Neuronal stem cell (in vitro differentiated cells): Measurements from ENCODE around the gene LGALS3BP.

Experiments used
- DNase-seq: peaks from one replicate; pipeline ENCODE4 v3.0.0-alpha.2; 2013; ENCODE audit warnings: low spot score
- H2AFZ ChIP-seq: one replicate; pipeline ENCODE4 v1.6.1; 2013; ENCODE audit warnings: mild to moderate bottlenecking, low read length, inconsistent platforms
- H2AK5ac ChIP-seq: 2 replicates; pipeline ENCODE4 v1.6.1; 2013; ENCODE audit warnings: low read depth, mild to moderate bottlenecking, inconsistent platforms, low read length, moderate library complexity, mixed read lengths
- H2BK120ac ChIP-seq: 2 replicates; pipeline ENCODE4 v1.6.1; 2013; ENCODE audit warnings: low read depth, mild to moderate bottlenecking, inconsistent platforms, low read length, moderate library complexity, mixed read lengths
- H2BK12ac ChIP-seq: one replicate; pipeline ENCODE4 v1.6.1; 2013; ENCODE audit warnings: low read length, inconsistent platforms
- H2BK15ac ChIP-seq: 2 replicates; pipeline ENCODE4 v1.6.1; 2013; ENCODE audit warnings: mild to moderate bottlenecking, low read length, inconsistent platforms, mixed read lengths
- H2BK5ac ChIP-seq: one replicate; pipeline ENCODE4 v1.6.1; 2013; ENCODE audit warnings: inconsistent platforms, mild to moderate bottlenecking, low read length, moderate library complexity
- H3K14ac ChIP-seq: one replicate; pipeline ENCODE4 v1.6.1; 2013; ENCODE audit warnings: low read length, inconsistent platforms
- H3K18ac ChIP-seq: 2 replicates; pipeline ENCODE4 v1.6.1; 2013; ENCODE audit warnings: low read length, inconsistent platforms
- H3K23ac ChIP-seq: 2 replicates; pipeline ENCODE4 v1.6.1; 2013; ENCODE audit warnings: low read depth, mild to moderate bottlenecking, mixed read lengths, low read length, inconsistent platforms; ENCODE audit not compliant: poor library complexity
- H3K27ac ChIP-seq: replicated peaks from 3 replicates; pipeline ENCODE4 v1.5.1; 2013; ENCODE audit warnings: low read length, inconsistent platforms
- H3K27me3 ChIP-seq, 3 experiments: 2 replicates each; pipeline ENCODE4 v1.6.1; 2013; ENCODE audit warnings: low read length in 3 of 3, mild to moderate bottlenecking in 2 of 3, inconsistent platforms in 1 of 3, low read depth in 1 of 3, mixed read lengths in 1 of 3, moderate library complexity in 1 of 3; ENCODE audit not compliant: control insufficient read depth in 3 of 3, insufficient read depth in 3 of 3
- H3K36me3 ChIP-seq, 2 donors: replicated peaks in 1 of 2; 2 replicates each; pipeline ENCODE4 v1.6.1; 2013; ENCODE audit warnings: low read length in 2 of 2; ENCODE audit not compliant: control insufficient read depth in 2 of 2, insufficient read depth in 2 of 2
- H3K4ac ChIP-seq: 2 replicates; pipeline ENCODE4 v1.6.1; 2013; ENCODE audit warnings: inconsistent platforms, mild to moderate bottlenecking, low read length, moderate library complexity
- H3K4me1 ChIP-seq, 2 donors: 1 replicate in 1 of 2; 2 replicates in 1 of 2; pipeline ENCODE4 v1.6.1; 2013; ENCODE audit warnings: low read length in 2 of 2, low read depth in 1 of 2; ENCODE audit not compliant: control insufficient read depth in 2 of 2, insufficient read depth in 1 of 2
- H3K4me2 ChIP-seq: one replicate; pipeline ENCODE4 v1.6.1; 2013; ENCODE audit warnings: mild to moderate bottlenecking, low read length, inconsistent platforms; ENCODE audit not compliant: insufficient read depth, poor library complexity, severe bottlenecking
- H3K4me3 ChIP-seq, 2 donors: 2 replicates each; pipeline ENCODE4 v1.5.1; 2013; ENCODE audit warnings: low read length in 2 of 2, mild to moderate bottlenecking in 2 of 2, inconsistent platforms in 1 of 2, moderate library complexity in 1 of 2
- H3K79me1 ChIP-seq: one replicate; pipeline ENCODE4 v1.6.1; 2013; ENCODE audit warnings: low read depth, mild to moderate bottlenecking, inconsistent platforms, low read length, moderate library complexity
- H3K9ac ChIP-seq: one replicate; pipeline ENCODE4 v1.6.1; 2013; ENCODE audit warnings: mild to moderate bottlenecking, low read depth, low read length, inconsistent platforms; ENCODE audit not compliant: poor library complexity
- H3K9me3 ChIP-seq, 2 donors: replicated peaks in 1 of 2; 2 replicates each; pipeline versions ENCODE3 to v1.6.1; 2013; ENCODE audit warnings: low read length in 2 of 2, mild to moderate bottlenecking in 2 of 2, inconsistent platforms in 1 of 2, low read depth in 1 of 2, mixed read lengths in 1 of 2, moderate library complexity in 1 of 2; ENCODE audit not compliant: control insufficient read depth in 2 of 2, insufficient read depth in 1 of 2
- H4K8ac ChIP-seq: one replicate; pipeline ENCODE4 v1.6.1; 2013; ENCODE audit warnings: low read depth, mild to moderate bottlenecking, inconsistent platforms, low read length, moderate library complexity
- H4K91ac ChIP-seq: one replicate; pipeline ENCODE4 v1.6.1; 2013; ENCODE audit warnings: low read length, low read depth, mild to moderate bottlenecking, inconsistent platforms; ENCODE audit not compliant: poor library complexity
- WGBS, 2 donors: extraction: QIAGEN DNeasy Blood & Tissue Kit; methylation state at CpG; one replicate each; pipeline ENCODE4 v1.1.7; 2013; ENCODE audit warnings: missing lambda C conversion rate in 2 of 2, mixed read lengths in 1 of 2; ENCODE audit not compliant: insufficient read length in 2 of 2, insufficient replicate concordance in 1 of 2; ENCODE audit errors: extremely low coverage in 2 of 2; 5-methylcytosine and 5-hydroxymethylcytosine counted together

LGALS3BP gene

GRCh38 chr17:79008666-79009387 lies 29.1 kb upstream of the LGALS3BP start:
- no peak overlapping the region for H2BK5ac ChIP-seq
- H3K36me3 ChIP-seq, result peaks cover 2 to 15% of the 10 kb centered on the region in 2 donors
- H2BK15ac ChIP-seq, result no peak overlapping the region
- peak overlapping the region; percentile 70 for H3K4me2 ChIP-seq
- no peak for DNase-seq
- H3K14ac ChIP-seq, result peak overlapping the region; percentile 90
- H3K4me1 ChIP-seq, result peaks cover 10 to 13% of the 10 kb centered on the region in 2 donors
- peaks cover 12% of the 10 kb centered on the region for H3K79me1 ChIP-seq
- H3K4me3 ChIP-seq, result peak overlapping the region; percentile 92 to 100
- no peak overlapping the region for H2BK12ac ChIP-seq
- no peak overlapping the region for H2BK120ac ChIP-seq
- H3K4ac ChIP-seq, result no peak overlapping the region
- WGBS, 2 donors, result no CpG with 5 or more reads among the region's 7 CpGs
- peak overlapping the region; percentile 92 for H2AFZ ChIP-seq
- peak overlapping the region; percentile 88 for H3K18ac ChIP-seq
- H4K8ac ChIP-seq, result peak overlapping the region; percentile 52
- peak overlapping the region; percentile 62 for H2AK5ac ChIP-seq
- peaks cover 5 to 11% of the 10 kb centered on the region in 2 donors for H3K9me3 ChIP-seq
- H3K27ac ChIP-seq, result no peak overlapping the region
- H3K23ac ChIP-seq, result peak overlapping the region; percentile 51
- H4K91ac ChIP-seq, result no peak overlapping the region
- H3K27me3 ChIP-seq, result no peaks in the 10 kb centered on the region
- H3K9ac ChIP-seq, result peak overlapping the region; percentile 95

GRCh38 chr17:79007504-79008381 lies 28.0 kb upstream of the LGALS3BP start:
- Histone ChIP-seq H3K9me3 (peaks cover 0 to under 1% of the 10 kb centered on the region in 2 donors), H3K4me3 (peak overlapping the region in 1 of 2 donors; percentile 100)

GRCh38 chr17:79006794-79007503 lies 27.2 kb upstream of the LGALS3BP start:
- WGBS, 2 donors, result no CpG with 5 or more reads among the region's 19 CpGs
- no peak for DNase-seq
- Histone ChIP-seq H3K14ac (no peak overlapping the region), H3K79me1 (peaks cover 17% of the 10 kb centered on the region), H2AK5ac (no peak overlapping the region), H3K18ac (no peak overlapping the region), H4K8ac (no peak overlapping the region), H3K27ac (no peak overlapping the region), H2BK12ac (no peak overlapping the region), H3K9me3 (no peaks in the 10 kb centered on the region), H3K36me3 (peaks cover 2 to 15% of the 10 kb centered on the region in 2 donors), H2BK5ac (no peak overlapping the region), H3K27me3 (no peaks in the 10 kb centered on the region), H4K91ac (no peak overlapping the region), H2BK15ac (no peak overlapping the region), H3K4ac (no peak overlapping the region), H2AFZ (no peak overlapping the region), H3K23ac (no peak overlapping the region), H3K4me2 (no peak overlapping the region), H2BK120ac (no peak overlapping the region), H3K4me1 (peaks cover 13 to 16% of the 10 kb centered on the region in 2 donors), H3K9ac (peak overlapping the region; percentile 25), H3K4me3 (no peak overlapping the region)

More at GRCh38 chr17:79007504-79008381, 28.0 kb upstream of the LGALS3BP start:
- H3K27ac ChIP-seq, result no peak overlapping the region
- H2BK120ac ChIP-seq, result no peak overlapping the region
- no peak overlapping the region for H3K4me2 ChIP-seq
- no peak overlapping the region for H3K18ac ChIP-seq
- H2AFZ ChIP-seq, result no peak overlapping the region
- no peak overlapping the region for H4K8ac ChIP-seq
- no peak overlapping the region for H3K14ac ChIP-seq
- H2AK5ac ChIP-seq, result no peak overlapping the region
- no peak overlapping the region for H3K4ac ChIP-seq
- H3K9ac ChIP-seq, result no peak overlapping the region
- H3K79me1 ChIP-seq, result peaks cover 16% of the 10 kb centered on the region
- H3K27me3 ChIP-seq, result no peaks in the 10 kb centered on the region
- H3K36me3 ChIP-seq, result peaks cover 2 to 15% of the 10 kb centered on the region in 2 donors
- H2BK12ac ChIP-seq, result no peak overlapping the region
- H3K4me1 ChIP-seq, result peaks cover 13 to 16% of the 10 kb centered on the region in 2 donors
- H4K91ac ChIP-seq, result no peak overlapping the region
- no peak for DNase-seq
- no CpG with 5 or more reads among the region's 21 CpGs for WGBS, 2 donors
- no peak overlapping the region for H3K23ac ChIP-seq
- H2BK15ac ChIP-seq, result no peak overlapping the region
- no peak overlapping the region for H2BK5ac ChIP-seq
